ENCODE data around the gene PRIM2. TPM values are rescaled to one million over a fixed set of nuclear protein-coding genes. Genes with fewer than 3 reads are reported as not detected.
A peak's percentile ranks its signal among the peaks of the same experiment; 100 is the strongest.
"Not testable (repeated sequence)": the region's sequence is repeated elsewhere in the genome, so short reads cannot be mapped to it uniquely, and the experiment has no call there.

The PRIM2 gene
- total RNA-seq, 1 experiment from 2014 or later = 24.7 TPM

GRCh38 chr6:57374764-57375163 lies 57.3 kb downstream of the PRIM2 start:
- peak overlapping the region; percentile 57 for H3K27ac Mint-ChIP-seq (ENCODE audit: unreplicated experiment)
- H3K9me3 ChIP-seq; H3K36me3 Mint-ChIP-seq (ENCODE audit: insufficient read depth, unreplicated experiment): not testable (repeated sequence)

GRCh38 chr6:57376083-57376482 lies 58.7 kb downstream of the PRIM2 start:
- H3K27me3 ChIP-seq (replicated peaks; ENCODE audit: control insufficient read depth, insufficient read depth, low read length); H3K9me3 Mint-ChIP-seq (ENCODE audit: unreplicated experiment); H3K4me3 ChIP-seq (ENCODE audit: low read depth, low read length); CTCF ChIA-PET; H3K27me3 Mint-ChIP-seq (ENCODE audit: insufficient read depth, unreplicated experiment); H3K4me1 ChIP-seq; intact Hi-C loops (cut with micrococcal nuclease; ENCODE audit: unreplicated experiment); H3K4me1 Mint-ChIP-seq (ENCODE audit: low read depth, unreplicated experiment); H3K36me3 ChIP-seq (ENCODE audit: control insufficient read depth, insufficient read depth, low read length); DNase-seq; POLR2A ChIA-PET; H3K9me3 ChIP-seq; H3K27ac Mint-ChIP-seq (ENCODE audit: unreplicated experiment); H3K4me3 Mint-ChIP-seq (ENCODE audit: unreplicated experiment); BruUV-seq (replicated peaks): not testable (repeated sequence)
- H3K36me3 Mint-ChIP-seq (ENCODE audit: insufficient read depth, unreplicated experiment) = peaks cover 14% of the 10 kb centered on the region

More at GRCh38 chr6:57374764-57375163, 57.3 kb downstream of the PRIM2 start:
- peak in 1 of 2 experiments; percentile 11 for DNase-seq
- H3K4me3 ChIP-seq (ENCODE audit: low read depth, low read length); H3K27me3 ChIP-seq (replicated peaks; ENCODE audit: control insufficient read depth, insufficient read depth, low read length); H3K4me1 ChIP-seq; H3K9me3 Mint-ChIP-seq (ENCODE audit: unreplicated experiment); H3K36me3 ChIP-seq (ENCODE audit: control insufficient read depth, insufficient read depth, low read length); BruUV-seq (replicated peaks); POLR2A ChIA-PET; CTCF ChIA-PET; H3K4me1 Mint-ChIP-seq (ENCODE audit: low read depth, unreplicated experiment); intact Hi-C loops (cut with micrococcal nuclease; ENCODE audit: unreplicated experiment); H3K27me3 Mint-ChIP-seq (ENCODE audit: insufficient read depth, unreplicated experiment); H3K4me3 Mint-ChIP-seq (ENCODE audit: unreplicated experiment): not testable (repeated sequence)

GRCh38 chr6:57389038-57389592 lies 71.7 kb downstream of the PRIM2 start:
- BruUV-seq (replicated peaks); POLR2A ChIA-PET; H3K27me3 Mint-ChIP-seq (ENCODE audit: insufficient read depth, unreplicated experiment); H3K27ac Mint-ChIP-seq (ENCODE audit: unreplicated experiment); H3K36me3 ChIP-seq (ENCODE audit: control insufficient read depth, insufficient read depth, low read length); H3K4me1 Mint-ChIP-seq (ENCODE audit: low read depth, unreplicated experiment); intact Hi-C loops (cut with micrococcal nuclease; ENCODE audit: unreplicated experiment); H3K4me1 ChIP-seq; H3K9me3 ChIP-seq; H3K27me3 ChIP-seq (replicated peaks; ENCODE audit: control insufficient read depth, insufficient read depth, low read length); H3K36me3 Mint-ChIP-seq (ENCODE audit: insufficient read depth, unreplicated experiment); H3K4me3 ChIP-seq (ENCODE audit: low read depth, low read length); CTCF ChIA-PET; H3K9me3 Mint-ChIP-seq (ENCODE audit: unreplicated experiment); H3K4me3 Mint-ChIP-seq (ENCODE audit: unreplicated experiment); DNase-seq: not testable (repeated sequence)

GRCh38 chr6:57390818-57391217 lies 73.4 kb downstream of the PRIM2 start:
- not testable (repeated sequence) for H3K36me3 Mint-ChIP-seq (ENCODE audit: insufficient read depth, unreplicated experiment)

GRCh38 chr6:57392047-57392446 lies 74.6 kb downstream of the PRIM2 start:
- H3K4me3 ChIP-seq (ENCODE audit: low read depth, low read length); H3K27me3 Mint-ChIP-seq (ENCODE audit: insufficient read depth, unreplicated experiment); H3K9me3 ChIP-seq; DNase-seq; H3K36me3 Mint-ChIP-seq (ENCODE audit: insufficient read depth, unreplicated experiment); POLR2A ChIA-PET; H3K27me3 ChIP-seq (replicated peaks; ENCODE audit: control insufficient read depth, insufficient read depth, low read length); intact Hi-C loops (cut with micrococcal nuclease; ENCODE audit: unreplicated experiment); H3K27ac Mint-ChIP-seq (ENCODE audit: unreplicated experiment); H3K4me1 Mint-ChIP-seq (ENCODE audit: low read depth, unreplicated experiment); H3K4me1 ChIP-seq; H3K4me3 Mint-ChIP-seq (ENCODE audit: unreplicated experiment); CTCF ChIA-PET; BruUV-seq (replicated peaks); H3K36me3 ChIP-seq (ENCODE audit: control insufficient read depth, insufficient read depth, low read length): not testable (repeated sequence)
- H3K9me3 Mint-ChIP-seq (ENCODE audit: unreplicated experiment) = peaks cover 18% of the 10 kb centered on the region

More at GRCh38 chr6:57390818-57391217, 73.4 kb downstream of the PRIM2 start:
- H3K27me3 Mint-ChIP-seq (ENCODE audit: insufficient read depth, unreplicated experiment); DNase-seq; H3K27me3 ChIP-seq (replicated peaks; ENCODE audit: control insufficient read depth, insufficient read depth, low read length); H3K4me1 ChIP-seq; POLR2A ChIA-PET; BruUV-seq (replicated peaks); CTCF ChIA-PET; H3K4me3 ChIP-seq (ENCODE audit: low read depth, low read length); H3K4me1 Mint-ChIP-seq (ENCODE audit: low read depth, unreplicated experiment); H3K36me3 ChIP-seq (ENCODE audit: control insufficient read depth, insufficient read depth, low read length); H3K27ac Mint-ChIP-seq (ENCODE audit: unreplicated experiment); H3K9me3 Mint-ChIP-seq (ENCODE audit: unreplicated experiment); intact Hi-C loops (cut with micrococcal nuclease; ENCODE audit: unreplicated experiment); H3K9me3 ChIP-seq; H3K4me3 Mint-ChIP-seq (ENCODE audit: unreplicated experiment): not testable (repeated sequence)

GRCh38 chr6:57419341-57419740 lies 101.9 kb downstream of the PRIM2 start:
- POLR2A ChIA-PET; H3K36me3 ChIP-seq (ENCODE audit: control insufficient read depth, insufficient read depth, low read length); H3K9me3 Mint-ChIP-seq (ENCODE audit: unreplicated experiment); BruUV-seq (replicated peaks); H3K4me3 Mint-ChIP-seq (ENCODE audit: unreplicated experiment); H3K4me3 ChIP-seq (ENCODE audit: low read depth, low read length); H3K9me3 ChIP-seq; H3K36me3 Mint-ChIP-seq (ENCODE audit: insufficient read depth, unreplicated experiment); H3K27me3 Mint-ChIP-seq (ENCODE audit: insufficient read depth, unreplicated experiment); H3K4me1 ChIP-seq; H3K27me3 ChIP-seq (replicated peaks; ENCODE audit: control insufficient read depth, insufficient read depth, low read length); H3K27ac Mint-ChIP-seq (ENCODE audit: unreplicated experiment); DNase-seq; CTCF ChIA-PET; intact Hi-C loops (cut with micrococcal nuclease; ENCODE audit: unreplicated experiment): not testable (repeated sequence)
- H3K4me1 Mint-ChIP-seq (ENCODE audit: low read depth, unreplicated experiment) = peaks cover 10% of the 10 kb centered on the region

Measured in Caco-2 (cell line).